HEK293 (cell line): ENCODE data around the gene COA5.

Experiments
- CTCF ChIA-PET: fragments of 350-600 bp; formaldehyde crosslinking; extraction: SDS; loops from one replicate; lab custom pipeline; 2021; ENCODE audit warnings: antibody characterized with exemption; lab: Yijun Ruan, JAX
- POLR2A ChIA-PET: fragments of 300-600 bp; formaldehyde crosslinking; extraction: SDS; loops from one replicate; lab custom pipeline; 2020; ENCODE audit warnings: antibody characterized with exemption, inconsistent platforms; lab: Yijun Ruan, JAX
- H3K27ac ChIP-seq: fragments of 200-500 bp; sonication (Bioruptor generic); 2 replicates; pipeline ENCODE4 v1.5.1; 2014; ENCODE audit warnings: low read depth, low read length, control low read depth, inconsistent platforms; ENCODE audit errors: extremely low read depth
- H3K36me3 ChIP-seq, 2 experiments: fragments of 200-500 bp in 1 of 2; sonication (Bioruptor generic) in 1 of 2; 1 replicate in 1 of 2; 2 replicates in 1 of 2; pipeline ENCODE4 v1.5.1; 2014 to 2017; ENCODE audit warnings: inconsistent platforms in 2 of 2, low read length in 2 of 2; ENCODE audit not compliant: control insufficient read depth in 2 of 2, insufficient read depth in 1 of 2
- H3K4me1 ChIP-seq: fragments of 200-500 bp; sonication (Bioruptor generic); 2 replicates; pipeline ENCODE4 v1.5.1; 2014; ENCODE audit warnings: mild to moderate bottlenecking, low read length, inconsistent platforms; ENCODE audit not compliant: control insufficient read depth, insufficient read depth
- H3K4me3 ChIP-seq: 2 replicates; pipeline ENCODE4 v1.5.1; 2011; ENCODE audit warnings: low read depth, mild to moderate bottlenecking, control low read depth, low read length, moderate library complexity
- H3K9me3 ChIP-seq: fragments of 200-500 bp; sonication (Bioruptor generic); 2 replicates; pipeline ENCODE4 v1.5.1; 2014; ENCODE audit warnings: low read depth, low read length, inconsistent platforms; ENCODE audit not compliant: control insufficient read depth, insufficient read depth
- BCL11B ChIP-seq: fragments of 450-650 bp; formaldehyde crosslinking; IDR thresholded peaks from 2 replicates; pipeline ENCODE4 v1.5.1; 2016; ENCODE audit warnings: low read depth, missing biosample characterization, missing genetic modification characterization
- GLIS2 ChIP-seq: fragments of 450-650 bp; formaldehyde crosslinking; IDR thresholded peaks from 2 replicates; pipeline ENCODE4 v1.5.1; 2016; ENCODE audit warnings: missing biosample characterization, missing genetic modification characterization
- MYNN ChIP-seq: fragments of 450-650 bp; formaldehyde crosslinking; IDR thresholded peaks from 2 replicates; pipeline ENCODE4 v1.5.1; 2016; ENCODE audit warnings: missing biosample characterization, missing genetic modification characterization, borderline replicate concordance
- SP3 ChIP-seq: fragments of 450-650 bp; formaldehyde crosslinking; IDR thresholded peaks from 2 replicates; pipeline ENCODE4 v1.5.1; 2016; ENCODE audit warnings: missing biosample characterization, missing genetic modification characterization
- ZBTB1 ChIP-seq: fragments of 450-650 bp; formaldehyde crosslinking; IDR thresholded peaks from 2 replicates; pipeline ENCODE4 v1.5.1; 2016; ENCODE audit warnings: missing biosample characterization, missing genetic modification characterization
- ZBTB21 ChIP-seq: fragments of 450-650 bp; formaldehyde crosslinking; IDR thresholded peaks from 2 replicates; pipeline ENCODE4 v1.5.1; 2017; ENCODE audit warnings: missing biosample characterization, missing genetic modification characterization
- ZBTB49 ChIP-seq: fragments of 450-650 bp; formaldehyde crosslinking; IDR thresholded peaks from 2 replicates; pipeline ENCODE4 v1.5.1; 2016; ENCODE audit warnings: missing biosample characterization, missing genetic modification characterization, low read depth
- ZNF140 ChIP-seq: fragments of 450-650 bp; formaldehyde crosslinking; IDR thresholded peaks from 2 replicates; pipeline ENCODE4 v1.5.1; 2016; ENCODE audit warnings: missing biosample characterization, missing genetic modification characterization
- ZNF169 ChIP-seq: fragments of 450-650 bp; formaldehyde crosslinking; IDR thresholded peaks from 2 replicates; pipeline ENCODE4 v1.5.1; 2016; ENCODE audit warnings: missing biosample characterization, missing genetic modification characterization
- ZNF175 ChIP-seq: fragments of 450-650 bp; formaldehyde crosslinking; IDR thresholded peaks from 2 replicates; pipeline ENCODE4 v1.5.1; 2016; ENCODE audit warnings: missing biosample characterization, missing genetic modification characterization
- ZNF335 ChIP-seq: fragments of 450-650 bp; formaldehyde crosslinking; conservative IDR thresholded peaks from 2 replicates; pipeline ENCODE4 v1.5.1; 2016; ENCODE audit warnings: missing biosample characterization, missing genetic modification characterization
- ZNF37A ChIP-seq: fragments of 450-650 bp; IDR thresholded peaks from 2 replicates; pipeline ENCODE4 v1.5.1; 2018; ENCODE audit warnings: missing biosample characterization, missing genetic modification characterization
- ZNF558 ChIP-seq: fragments of 450-650 bp; formaldehyde crosslinking; IDR thresholded peaks from 2 replicates; pipeline ENCODE4 v1.5.1; 2016; ENCODE audit warnings: missing biosample characterization, missing genetic modification characterization
- ZNF571 ChIP-seq: fragments of 450-650 bp; formaldehyde crosslinking; IDR thresholded peaks from 2 replicates; pipeline ENCODE4 v1.5.0; 2017; ENCODE audit warnings: missing biosample characterization, missing genetic modification characterization
- ZNF76 ChIP-seq: fragments of 450-650 bp; formaldehyde crosslinking; IDR thresholded peaks from 2 replicates; pipeline ENCODE4; 2016; ENCODE audit warnings: low read depth, missing biosample characterization, missing genetic modification characterization, borderline replicate concordance
- ZNF792 ChIP-seq: fragments of 450-650 bp; formaldehyde crosslinking; IDR thresholded peaks from 2 replicates; pipeline ENCODE4 v1.5.1; 2016; ENCODE audit warnings: missing biosample characterization, missing genetic modification characterization
- ZNF830 ChIP-seq: fragments of 450-650 bp; IDR thresholded peaks from 2 replicates; pipeline ENCODE4 v1.5.0; 2018; ENCODE audit warnings: missing biosample characterization, missing genetic modification characterization, low read depth, mild to moderate bottlenecking, moderate library complexity
- ZNF837 ChIP-seq: fragments of 450-650 bp; formaldehyde crosslinking; IDR thresholded peaks from 2 replicates; pipeline ENCODE4 v1.5.1; 2016; ENCODE audit warnings: missing biosample characterization, missing genetic modification characterization
- ZSCAN16 ChIP-seq: fragments of 450-650 bp; formaldehyde crosslinking; IDR thresholded peaks from 2 replicates; pipeline ENCODE4 v1.5.1; 2016; ENCODE audit warnings: missing biosample characterization, missing genetic modification characterization
- ZSCAN18 ChIP-seq: fragments of 450-650 bp; formaldehyde crosslinking; IDR thresholded peaks from 2 replicates; pipeline ENCODE4 v1.5.1; 2016; ENCODE audit warnings: missing biosample characterization, missing genetic modification characterization
- TF ChIP-seq, protein P1 (sequence below): fragments of 450-650 bp; formaldehyde crosslinking; IDR thresholded peaks from 2 replicates; pipeline ENCODE4 v1.5.1; 2016; ENCODE audit warnings: missing biosample characterization, missing genetic modification characterization
- TF ChIP-seq, protein P2 (sequence below): fragments of 450-650 bp; formaldehyde crosslinking; IDR thresholded peaks from 2 replicates; pipeline ENCODE4 v1.5.1; 2017; ENCODE audit warnings: missing biosample characterization, missing genetic modification characterization
- TF ChIP-seq, protein P3 (sequence below): fragments of 450-650 bp; formaldehyde crosslinking; IDR thresholded peaks from 2 replicates; pipeline ENCODE4 v1.5.1; 2016; ENCODE audit warnings: missing biosample characterization, missing genetic modification characterization

Gene COA5

GRCh38 chr2:98569197-98569793 lies 39.0 kb downstream of the COA5 start (continued):
- no peak for TF ChIP-seq SP3 (tag by site-specific recombination)

DNA sequence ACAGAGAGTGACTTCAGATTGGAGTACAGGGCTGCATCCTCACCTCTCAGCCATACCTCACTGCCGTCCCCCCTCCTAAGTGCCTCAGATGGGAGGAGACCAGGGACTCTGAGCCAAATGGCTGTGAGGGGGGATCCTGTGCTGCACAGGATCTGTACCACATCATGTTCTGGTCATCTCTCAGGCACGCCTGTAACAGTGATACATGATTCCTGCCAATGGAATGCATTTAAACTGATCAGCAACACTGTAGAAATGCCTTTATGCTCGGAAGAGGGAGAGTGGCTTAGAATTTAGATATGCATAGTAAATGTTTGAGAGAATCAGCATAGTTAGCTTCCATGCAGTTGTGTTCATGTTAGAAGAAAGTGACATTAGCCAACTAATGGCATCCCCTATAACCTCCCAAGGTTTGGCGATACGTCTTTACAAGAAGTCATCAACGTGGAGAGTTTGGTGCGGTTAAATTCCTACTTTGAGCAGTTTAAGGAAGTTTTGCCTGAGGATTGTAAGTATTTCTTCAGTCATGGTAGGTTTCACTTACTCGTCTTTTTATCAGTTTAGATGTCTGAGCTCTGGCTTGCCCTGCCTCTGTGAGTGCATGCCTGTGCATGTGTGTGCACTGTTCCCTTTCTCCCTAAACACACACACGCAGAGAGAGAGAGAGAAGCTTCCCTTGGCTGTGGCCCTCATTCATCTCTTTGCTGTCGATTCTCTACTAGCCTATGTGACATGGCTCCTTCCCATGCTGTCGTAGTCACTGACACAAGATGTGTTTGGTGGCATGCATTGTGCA lies 40.0 kb downstream of the COA5 start:
- no peaks in the 10 kb centered on the region for H3K9me3 ChIP-seq
- H3K4me1 ChIP-seq = no peaks in the 10 kb centered on the region
- ChIA-PET POLR2A (no interaction called here), CTCF (interaction anchor here (0.5 to 1.9 kb wide), 18 partner anchors 10 to 749 kb away, joined by 3 to 22 read pairs (median 3); no protein-coding TSS in a partner anchor)
- no peak overlapping the region for H3K27ac ChIP-seq
- TF ChIP-seq ZNF175 (no peak), ZBTB21 (tag by site-specific recombination) (no peak), ZNF140 (tag by site-specific recombination) (no peak), ZNF558 (tag by site-specific recombination) (no peak)
- TF ChIP-seq, protein P1, sequence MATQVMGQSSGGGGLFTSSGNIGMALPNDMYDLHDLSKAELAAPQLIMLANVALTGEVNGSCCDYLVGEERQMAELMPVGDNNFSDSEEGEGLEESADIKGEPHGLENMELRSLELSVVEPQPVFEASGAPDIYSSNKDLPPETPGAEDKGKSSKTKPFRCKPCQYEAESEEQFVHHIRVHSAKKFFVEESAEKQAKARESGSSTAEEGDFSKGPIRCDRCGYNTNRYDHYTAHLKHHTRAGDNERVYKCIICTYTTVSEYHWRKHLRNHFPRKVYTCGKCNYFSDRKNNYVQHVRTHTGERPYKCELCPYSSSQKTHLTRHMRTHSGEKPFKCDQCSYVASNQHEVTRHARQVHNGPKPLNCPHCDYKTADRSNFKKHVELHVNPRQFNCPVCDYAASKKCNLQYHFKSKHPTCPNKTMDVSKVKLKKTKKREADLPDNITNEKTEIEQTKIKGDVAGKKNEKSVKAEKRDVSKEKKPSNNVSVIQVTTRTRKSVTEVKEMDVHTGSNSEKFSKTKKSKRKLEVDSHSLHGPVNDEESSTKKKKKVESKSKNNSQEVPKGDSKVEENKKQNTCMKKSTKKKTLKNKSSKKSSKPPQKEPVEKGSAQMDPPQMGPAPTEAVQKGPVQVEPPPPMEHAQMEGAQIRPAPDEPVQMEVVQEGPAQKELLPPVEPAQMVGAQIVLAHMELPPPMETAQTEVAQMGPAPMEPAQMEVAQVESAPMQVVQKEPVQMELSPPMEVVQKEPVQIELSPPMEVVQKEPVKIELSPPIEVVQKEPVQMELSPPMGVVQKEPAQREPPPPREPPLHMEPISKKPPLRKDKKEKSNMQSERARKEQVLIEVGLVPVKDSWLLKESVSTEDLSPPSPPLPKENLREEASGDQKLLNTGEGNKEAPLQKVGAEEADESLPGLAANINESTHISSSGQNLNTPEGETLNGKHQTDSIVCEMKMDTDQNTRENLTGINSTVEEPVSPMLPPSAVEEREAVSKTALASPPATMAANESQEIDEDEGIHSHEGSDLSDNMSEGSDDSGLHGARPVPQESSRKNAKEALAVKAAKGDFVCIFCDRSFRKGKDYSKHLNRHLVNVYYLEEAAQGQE (tag by site-specific recombination) = no peak
- no peak overlapping the region for H3K4me3 ChIP-seq
- H3K36me3 ChIP-seq = peaks cover 0 to 97% of the 10 kb centered on the region in 2 experiments; a peak in 2 of 3 replicates

GRCh38 chr2:98565941-98566340 lies 42.4 kb downstream of the COA5 start:
- H3K27ac ChIP-seq = no peak overlapping the region
- ChIA-PET POLR2A (no interaction called here), CTCF (no interaction called here)
- H3K4me3 ChIP-seq = no peak overlapping the region
- no peaks in the 10 kb centered on the region for H3K9me3 ChIP-seq
- TF ChIP-seq ZBTB1 (tag by site-specific recombination) (no peak), ZNF837 (tag by site-specific recombination) (no peak), GLIS2 (tag by site-specific recombination) (no peak), ZNF792 (tag by site-specific recombination) (no peak), ZBTB49 (tag by site-specific recombination) (no peak), ZNF169 (tag by site-specific recombination) (no peak), ZSCAN18 (tag by site-specific recombination) (no peak), BCL11B (no peak), ZNF37A (no peak), ZNF335 (tag by site-specific recombination) (no peak), MYNN (tag by site-specific recombination) (no peak), ZNF830 (tag by site-specific recombination) (no peak), ZSCAN16 (tag by site-specific recombination) (no peak), ZNF571 (no peak), ZNF76 (tag by site-specific recombination) (no peak)
- TF ChIP-seq, protein P2, sequence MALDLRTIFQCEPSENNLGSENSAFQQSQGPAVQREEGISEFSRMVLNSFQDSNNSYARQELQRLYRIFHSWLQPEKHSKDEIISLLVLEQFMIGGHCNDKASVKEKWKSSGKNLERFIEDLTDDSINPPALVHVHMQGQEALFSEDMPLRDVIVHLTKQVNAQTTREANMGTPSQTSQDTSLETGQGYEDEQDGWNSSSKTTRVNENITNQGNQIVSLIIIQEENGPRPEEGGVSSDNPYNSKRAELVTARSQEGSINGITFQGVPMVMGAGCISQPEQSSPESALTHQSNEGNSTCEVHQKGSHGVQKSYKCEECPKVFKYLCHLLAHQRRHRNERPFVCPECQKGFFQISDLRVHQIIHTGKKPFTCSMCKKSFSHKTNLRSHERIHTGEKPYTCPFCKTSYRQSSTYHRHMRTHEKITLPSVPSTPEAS (tag by site-specific recombination) = no peak
- TF ChIP-seq, protein P3, sequence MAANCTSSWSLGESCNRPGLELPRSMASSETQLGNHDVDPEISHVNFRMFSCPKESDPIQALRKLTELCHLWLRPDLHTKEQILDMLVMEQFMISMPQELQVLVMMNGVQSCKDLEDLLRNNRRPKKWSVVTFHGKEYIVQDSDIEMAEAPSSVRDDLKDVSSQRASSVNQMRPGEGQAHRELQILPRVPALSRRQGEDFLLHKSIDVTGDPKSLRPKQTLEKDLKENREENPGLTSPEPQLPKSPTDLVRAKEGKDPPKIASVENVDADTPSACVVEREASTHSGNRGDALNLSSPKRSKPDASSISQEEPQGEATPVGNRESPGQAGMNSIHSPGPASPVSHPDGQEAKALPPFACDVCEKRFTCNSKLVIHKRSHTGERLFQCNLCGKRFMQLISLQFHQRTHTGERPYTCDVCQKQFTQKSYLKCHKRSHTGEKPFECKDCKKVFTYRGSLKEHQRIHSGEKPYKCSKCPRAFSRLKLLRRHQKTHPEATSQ (tag by site-specific recombination) = no peak
- H3K4me1 ChIP-seq = no peaks in the 10 kb centered on the region
- H3K36me3 ChIP-seq = peaks cover 0 to 89% of the 10 kb centered on the region in 2 experiments; a peak in 2 of 3 replicates
